Measurements from ENCODE around the gene CCDC57.

The CCDC57 gene

DNA sequence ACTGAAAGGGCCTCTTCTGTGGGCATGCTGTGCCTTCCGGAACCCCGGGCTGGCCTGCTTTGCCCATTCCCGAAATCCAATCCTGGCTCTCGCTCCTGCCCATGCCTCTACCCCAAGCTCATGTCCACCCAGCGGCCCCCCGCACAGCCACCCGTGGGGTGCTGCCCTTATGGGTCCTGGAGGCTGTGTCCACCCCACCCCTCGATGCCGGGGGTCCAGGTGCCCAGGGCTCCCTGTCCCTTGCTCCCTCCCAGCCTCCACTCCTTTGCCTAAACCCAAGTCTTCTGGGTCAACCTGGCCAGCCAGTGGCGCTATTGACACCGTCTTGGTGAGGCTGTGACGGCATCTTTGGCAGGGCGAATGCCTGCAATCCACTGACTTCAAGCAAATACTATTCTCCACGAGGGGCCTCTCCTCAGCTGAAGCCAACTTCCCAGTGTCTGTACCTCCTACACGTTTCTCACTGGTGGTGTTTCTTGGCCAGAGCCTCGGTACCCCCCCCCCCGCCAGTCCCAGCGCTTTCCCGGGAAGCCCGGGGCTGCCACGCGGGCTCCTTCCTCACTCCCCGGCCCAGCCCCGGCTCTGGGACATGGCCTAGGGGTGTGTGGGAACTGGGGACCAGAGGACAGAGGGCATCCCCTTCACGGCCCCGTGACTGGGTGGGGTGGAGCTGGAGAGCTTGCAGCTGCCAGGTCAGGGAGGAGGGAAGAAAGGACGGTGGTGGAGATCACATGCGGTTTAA lies 134.9 kb downstream of the CCDC57 start:
- no peak for DNase-seq

DNA sequence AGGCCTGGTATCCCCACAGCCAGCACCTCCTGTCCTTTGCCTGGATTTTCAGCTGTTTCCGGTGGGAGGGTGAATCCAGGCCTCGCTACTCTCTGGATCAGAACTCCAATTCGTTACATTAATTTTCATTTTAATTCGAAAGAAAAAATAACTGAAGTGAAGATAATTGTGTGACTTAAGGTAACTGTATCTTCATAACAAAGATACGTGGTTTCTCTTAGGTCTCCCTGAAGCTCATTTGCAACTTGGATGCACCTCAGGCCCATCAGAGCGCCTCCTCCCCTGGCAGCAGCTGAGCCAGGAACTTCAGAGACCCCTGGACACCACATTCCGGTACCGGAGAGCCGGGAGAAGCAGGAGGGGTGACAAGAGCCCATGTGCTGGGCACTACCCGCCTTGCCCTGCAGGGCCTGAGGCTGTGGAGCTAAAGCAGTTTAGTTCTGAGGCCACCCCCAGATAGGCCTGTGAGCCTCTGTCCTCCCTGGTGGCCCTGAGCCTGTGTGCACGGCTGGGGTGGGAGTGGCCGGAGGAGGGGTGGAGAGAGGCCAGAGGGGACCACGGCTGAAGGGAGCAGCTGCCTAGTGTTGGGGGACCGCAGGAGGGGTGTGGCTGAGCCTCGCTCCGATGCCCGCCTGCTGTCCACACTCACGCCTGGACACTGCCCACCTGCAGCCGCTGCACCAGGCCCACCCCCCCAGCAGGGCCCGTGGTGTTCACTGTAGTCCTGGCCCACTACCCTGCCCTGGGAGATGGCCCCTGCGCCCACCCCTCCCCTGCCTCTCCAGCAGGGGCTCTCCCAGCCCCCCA lies 135.7 kb downstream of the CCDC57 start:
- DNase-seq: no peak

DNA sequence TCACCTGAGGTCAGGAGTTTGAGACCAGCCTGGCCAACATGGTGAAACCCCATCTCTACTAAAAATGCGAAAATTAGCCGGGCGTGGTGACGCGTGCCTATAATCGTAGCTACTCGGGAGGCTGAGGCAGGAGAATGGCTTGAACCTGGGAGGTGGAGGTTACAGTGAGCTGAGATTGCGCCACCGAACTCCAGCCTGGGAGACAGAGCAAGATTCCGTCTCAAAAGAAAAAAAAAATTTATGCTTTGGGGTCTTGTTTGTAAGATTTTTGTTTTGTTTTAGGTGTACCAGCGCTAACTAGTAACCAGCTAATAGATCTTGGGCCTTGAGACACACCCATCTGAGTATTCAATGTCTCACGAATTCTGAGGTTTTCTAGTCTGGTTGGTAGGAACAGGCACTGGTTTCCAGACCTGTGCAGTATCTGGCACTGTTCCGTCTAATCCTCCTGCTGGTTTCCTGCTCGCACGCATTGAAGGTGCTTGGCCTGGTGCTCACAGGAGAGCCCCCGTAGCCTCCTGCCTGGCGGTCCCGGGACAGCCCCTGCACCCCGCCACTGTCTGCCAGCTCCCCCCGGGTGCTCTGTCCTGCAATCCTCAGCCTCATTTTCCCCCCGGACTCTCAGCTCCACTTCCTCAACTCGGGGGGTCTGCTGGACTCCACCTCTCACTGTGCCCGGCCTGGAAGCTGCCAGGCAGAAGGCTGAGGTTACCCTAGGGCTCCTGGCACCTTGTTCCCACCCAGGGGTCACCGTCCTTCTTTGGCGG lies 136.4 kb downstream of the CCDC57 start:
- no peak for DNase-seq

DNA sequence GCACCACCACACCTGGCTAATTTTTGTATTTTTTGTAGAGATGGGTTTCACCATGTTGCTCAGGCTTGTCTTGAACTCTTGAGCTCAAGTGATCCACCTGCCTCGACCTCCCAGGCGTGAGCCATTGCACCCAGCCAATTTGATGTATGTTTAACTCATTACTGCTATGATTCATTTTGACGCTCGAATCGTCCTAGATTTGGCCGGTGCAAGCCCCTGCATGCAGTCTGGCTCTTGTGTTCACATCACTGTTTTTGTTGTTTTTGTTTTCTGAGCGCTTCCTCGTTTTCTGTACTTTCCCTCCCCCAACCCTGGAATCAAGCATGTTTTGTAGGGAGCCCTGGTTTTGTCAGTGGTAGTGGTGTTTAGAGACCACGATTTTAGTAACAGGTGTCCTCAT lies 139.2 kb downstream of the CCDC57 start:
- DNase-seq: no peak

DNA sequence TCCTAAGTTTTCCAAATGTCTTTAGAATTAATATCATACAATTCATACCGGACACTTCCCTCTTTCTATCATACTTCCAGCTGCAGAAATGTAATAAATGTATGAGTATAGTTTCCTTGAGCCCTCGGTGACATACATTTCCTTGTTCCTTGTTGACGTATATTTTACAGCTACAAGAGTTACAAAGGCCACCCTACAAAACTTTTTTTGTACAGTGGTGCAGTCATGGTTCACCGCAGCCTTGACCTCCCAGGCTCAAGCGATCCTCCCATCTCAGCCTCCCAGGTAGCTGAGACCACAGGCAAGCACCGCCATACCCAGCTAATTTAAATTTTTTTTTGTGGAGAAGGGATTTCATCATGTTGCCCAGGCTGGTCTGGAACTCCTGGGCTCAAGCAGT lies 139.8 kb downstream of the CCDC57 start:
- DNase-seq: no peak

DNA sequence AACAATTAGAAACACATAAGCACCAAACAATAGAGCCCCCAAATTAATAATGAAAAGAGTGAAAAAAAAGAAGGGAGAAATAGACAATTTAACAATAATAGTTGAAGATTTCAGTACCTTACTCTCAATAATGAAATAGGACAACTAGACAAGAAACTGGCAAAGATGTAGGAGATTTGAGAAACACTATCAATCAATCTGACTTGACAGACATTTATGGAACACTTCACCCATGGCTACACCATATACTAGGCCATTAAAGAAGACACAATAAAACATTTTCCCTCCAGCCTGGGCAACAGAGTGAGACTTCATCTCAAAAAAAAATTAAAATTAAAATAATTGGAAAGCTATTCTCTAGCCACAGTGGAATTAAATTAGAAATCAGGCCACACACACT lies 142.0 kb downstream of the CCDC57 start:
- DNase-seq: no peak

DNA sequence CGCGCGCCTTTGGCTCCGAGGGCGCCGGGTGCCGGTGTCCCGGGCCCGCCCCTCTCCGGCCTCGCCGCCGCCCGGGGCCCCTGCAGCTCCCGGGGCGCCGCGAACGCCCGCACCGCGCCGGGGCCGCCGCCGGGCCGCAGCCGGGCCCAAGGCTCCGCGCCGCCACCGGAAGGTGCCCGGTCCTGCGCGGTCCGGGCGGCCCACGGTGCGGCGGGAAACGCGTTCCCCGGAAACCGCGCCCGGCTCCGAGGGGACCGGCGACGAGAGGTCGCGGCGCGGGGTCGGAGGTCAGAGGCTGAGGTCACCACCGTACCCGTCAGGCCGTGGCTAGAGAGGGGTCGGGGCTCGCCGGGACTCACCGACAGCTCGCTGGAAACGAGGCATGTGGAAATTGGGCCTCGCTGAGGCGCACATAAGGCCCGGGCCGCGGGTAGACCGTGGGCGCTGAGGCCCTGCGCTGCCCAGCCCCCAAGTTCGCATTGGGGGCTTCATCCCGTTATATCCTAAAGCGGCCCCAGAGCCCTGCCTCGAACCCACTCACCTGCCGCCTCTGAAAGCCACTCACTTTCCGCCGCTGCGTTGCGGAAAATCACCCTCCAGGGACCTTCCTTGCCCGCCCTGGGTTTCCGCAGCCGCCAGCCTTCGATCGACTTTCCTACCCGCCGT lies 146.9 kb downstream of the CCDC57 start, which contains the start of gene DUS1L:
Gene DUS1L (minus strand): TSS at position 167 of the 666 bp plus-strand sequence. CDS start 745 bp downstream, outside the sequence.
- peak; percentile 46 to 63 for DNase-seq

DNA sequence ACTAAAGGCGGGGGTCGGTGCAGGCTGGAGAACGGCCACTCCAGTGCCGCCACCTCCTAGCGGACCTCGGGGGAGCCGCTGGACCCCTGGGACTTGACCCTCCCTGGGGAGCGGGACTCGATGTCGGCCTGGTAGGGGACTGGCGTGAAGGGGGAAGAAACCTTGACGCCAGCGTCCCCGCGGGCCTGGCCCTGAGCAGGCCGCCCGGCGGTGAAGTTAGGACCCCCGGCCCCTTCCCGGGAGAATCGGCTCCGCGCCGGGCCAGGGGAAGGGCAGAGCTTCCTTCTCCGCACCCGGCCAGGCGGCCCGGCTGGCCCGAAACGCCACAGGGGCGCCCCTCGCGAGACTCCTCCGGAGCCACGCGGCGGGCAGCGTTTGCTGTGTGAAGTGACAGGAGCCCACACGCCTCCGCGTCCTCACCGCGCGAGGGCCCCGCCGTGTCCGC lies 147.4 kb downstream of the CCDC57 start:
- DNase-seq: no peak

DNA sequence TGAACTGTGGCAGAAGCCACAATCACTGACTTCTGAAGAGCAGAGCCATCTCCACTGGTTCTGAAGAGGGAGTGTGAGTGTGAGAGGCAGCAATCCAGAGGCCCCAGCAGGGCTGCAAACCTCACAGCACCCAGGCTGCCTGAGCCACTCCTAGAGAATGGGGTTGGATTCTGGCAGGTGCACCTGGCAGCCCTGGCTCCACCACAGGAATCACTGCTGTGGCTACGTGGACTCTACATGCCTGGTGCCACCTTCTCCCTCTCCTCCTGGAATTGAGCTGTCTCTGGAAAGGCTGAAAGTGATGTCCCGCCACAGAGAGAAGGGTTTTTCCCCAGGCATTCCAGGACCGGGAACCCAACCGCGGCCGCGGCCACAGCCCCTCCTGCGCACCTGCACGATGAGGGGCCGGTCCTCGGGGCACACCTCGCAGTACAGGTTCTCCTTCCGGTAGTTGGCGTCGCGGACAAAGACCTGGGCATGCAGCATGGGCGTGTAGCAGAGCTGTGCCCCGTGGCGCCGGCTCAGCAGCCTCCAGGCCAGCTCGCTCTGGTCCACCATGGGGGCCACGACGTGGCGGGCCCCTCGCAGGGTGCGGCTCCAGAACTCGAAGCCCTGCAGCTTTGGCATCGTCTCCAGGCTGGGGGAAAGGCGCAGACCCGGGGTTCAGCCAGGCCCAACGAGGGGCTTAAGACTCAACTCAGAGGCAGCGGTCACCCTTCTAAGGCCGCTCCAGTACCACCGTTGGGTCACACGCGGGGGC lies 148.0 kb downstream of the CCDC57 start:
- DNase-seq: peak; percentile 48 to 67

DNA sequence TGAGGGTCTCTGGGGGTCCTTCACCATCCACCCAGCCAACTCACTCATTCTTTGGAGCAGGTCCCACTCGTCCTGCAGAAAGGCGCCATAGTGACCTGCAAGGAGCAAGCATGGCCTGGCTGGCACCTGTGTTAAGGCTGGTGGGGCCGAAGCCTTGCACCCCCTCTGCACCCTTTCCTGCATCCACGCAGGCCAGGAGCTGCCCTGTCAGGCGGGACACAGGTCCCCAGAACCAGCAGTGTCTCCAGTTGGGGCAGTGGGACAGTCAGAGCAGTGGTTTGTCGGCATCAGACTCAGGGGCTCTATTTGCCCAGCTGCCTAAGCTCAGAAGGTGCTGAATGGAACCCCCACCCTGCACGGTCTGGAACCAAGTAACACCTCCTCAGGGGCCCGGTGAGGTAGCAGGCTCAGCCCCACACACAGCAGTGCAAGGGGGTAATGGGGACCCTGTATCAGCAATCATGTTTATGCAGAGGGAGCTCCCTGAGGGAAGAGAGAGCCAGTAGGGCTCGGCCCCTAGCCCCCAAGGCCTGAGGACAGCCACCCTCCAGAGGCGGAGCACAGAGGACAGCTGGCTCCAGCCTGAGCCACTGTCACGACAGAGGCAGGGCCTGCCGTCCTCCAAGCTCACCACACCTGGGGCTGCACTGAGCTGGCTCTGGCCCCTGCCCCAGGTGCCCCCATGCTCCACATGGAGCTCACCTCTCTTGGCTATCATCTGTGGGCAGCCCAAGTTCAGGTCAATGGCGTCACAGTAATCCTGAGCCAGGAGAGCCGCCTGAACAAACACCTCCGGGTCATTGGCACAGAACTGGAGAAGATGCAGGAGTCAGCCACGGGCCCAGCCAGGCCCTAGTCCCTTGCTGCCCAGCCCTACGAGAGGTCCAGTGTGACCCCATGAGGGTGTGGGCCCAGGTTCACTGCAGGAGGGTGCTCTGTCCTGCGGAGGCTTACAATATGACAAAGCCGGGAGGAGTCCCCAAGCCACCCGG lies 148.9 kb downstream of the CCDC57 start:
- DNase-seq: no peak

DNA sequence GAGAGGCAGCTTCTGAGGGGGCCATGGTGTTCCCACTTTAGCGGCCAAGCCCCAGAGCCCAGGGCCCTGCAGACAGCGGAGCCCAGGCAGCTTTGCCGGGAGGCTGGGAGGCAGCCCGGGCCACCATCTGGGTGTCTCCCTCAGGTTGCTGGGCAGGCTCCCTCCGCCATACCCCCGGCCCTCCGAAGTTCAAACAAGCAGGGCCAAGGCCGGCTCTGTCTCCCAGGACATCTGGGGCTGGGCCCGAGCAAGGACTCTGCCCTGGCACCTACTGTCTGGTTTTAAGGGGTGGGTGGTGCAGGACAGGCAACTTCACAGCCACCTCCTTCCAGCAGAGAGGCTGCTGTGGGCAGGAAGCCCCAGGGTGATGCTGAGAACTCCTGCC lies 149.7 kb downstream of the CCDC57 start:
- no peak for DNase-seq

DNA sequence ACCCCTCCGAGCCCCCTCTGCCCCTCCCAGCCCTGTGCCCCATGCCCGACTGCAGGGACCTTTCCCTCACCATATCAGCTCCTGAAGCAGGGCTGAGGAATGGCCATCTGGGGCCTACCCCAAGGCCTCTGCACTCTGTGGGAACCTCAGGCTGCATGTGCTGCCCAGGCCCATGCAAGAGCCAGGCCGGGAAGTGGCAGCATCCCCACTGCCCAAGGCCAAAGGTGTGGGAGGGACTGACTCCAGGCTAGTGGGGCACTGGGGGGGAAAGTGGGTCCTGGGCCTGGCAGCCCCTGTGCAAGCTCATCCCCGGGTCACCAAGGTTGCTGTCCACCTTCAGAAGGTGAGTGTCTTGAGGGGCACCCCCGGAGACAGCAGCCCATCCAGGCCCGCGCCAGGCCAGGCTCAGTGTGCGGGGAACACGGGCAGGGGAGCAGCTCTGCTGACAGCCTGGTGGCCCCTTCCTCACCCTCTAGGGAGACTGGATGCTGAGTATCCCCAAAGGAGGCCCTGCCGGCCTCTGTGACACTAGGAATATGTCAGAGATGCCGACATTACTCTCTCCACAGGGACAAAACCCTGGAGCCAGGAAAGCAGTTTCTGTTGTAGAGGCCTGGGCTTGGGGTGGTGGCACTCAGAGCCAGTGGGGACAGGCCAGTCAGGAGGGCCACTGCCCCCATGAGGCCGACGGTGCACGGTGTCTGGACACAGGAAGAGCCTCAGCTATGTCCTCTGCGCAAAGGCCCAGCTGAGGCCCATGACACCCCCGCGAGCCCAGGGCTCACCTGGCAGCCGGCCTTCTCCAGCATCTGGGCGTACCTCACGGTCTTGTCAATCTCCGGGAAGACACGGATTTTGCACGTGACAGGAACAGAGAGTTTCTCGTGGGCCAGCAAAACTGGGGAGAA lies 150.3 kb downstream of the CCDC57 start:
- DNase-seq: no peak

DNA sequence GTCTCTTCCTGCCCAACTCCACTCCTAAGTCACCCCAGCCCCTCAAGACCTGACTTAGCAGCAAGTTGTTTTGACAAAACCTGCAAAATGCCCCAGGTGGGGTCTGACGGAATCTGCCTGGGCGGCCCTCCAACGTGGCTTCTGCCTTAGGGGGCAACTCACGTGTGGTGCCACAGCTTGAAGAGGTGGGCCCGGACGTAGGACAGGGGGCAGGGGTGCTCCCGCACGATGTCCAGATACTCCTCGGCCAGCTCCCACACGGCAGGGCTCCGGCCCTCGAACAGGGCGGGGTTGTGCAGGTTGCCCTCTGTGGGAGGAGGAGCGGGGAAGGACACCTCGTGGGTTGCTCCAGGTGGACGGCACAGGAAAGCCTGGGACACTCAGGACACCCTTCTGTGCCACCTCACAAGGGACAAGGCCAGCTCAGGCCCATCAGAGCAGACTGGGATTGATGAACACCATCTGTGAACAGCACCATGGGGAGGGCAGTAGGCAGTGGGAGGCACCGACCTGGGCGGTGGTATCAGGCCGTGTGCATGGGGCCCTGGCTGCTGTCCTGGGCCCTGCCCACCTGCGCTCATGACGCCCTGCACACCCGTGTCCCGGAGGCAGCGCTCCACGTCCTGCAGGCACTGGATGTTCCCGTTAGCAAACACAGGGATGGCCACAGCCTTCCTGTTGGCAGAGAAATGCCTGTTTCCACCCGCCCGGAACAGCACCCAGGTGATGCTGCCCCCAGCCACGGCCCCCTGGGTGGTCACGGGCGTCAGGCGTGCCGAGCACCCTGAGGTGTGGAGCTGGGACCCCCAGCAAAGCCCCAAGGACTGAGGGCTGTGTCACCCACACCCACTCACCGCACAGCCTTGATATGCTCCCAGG lies 151.4 kb downstream of the CCDC57 start:
- no peak for DNase-seq

DNA sequence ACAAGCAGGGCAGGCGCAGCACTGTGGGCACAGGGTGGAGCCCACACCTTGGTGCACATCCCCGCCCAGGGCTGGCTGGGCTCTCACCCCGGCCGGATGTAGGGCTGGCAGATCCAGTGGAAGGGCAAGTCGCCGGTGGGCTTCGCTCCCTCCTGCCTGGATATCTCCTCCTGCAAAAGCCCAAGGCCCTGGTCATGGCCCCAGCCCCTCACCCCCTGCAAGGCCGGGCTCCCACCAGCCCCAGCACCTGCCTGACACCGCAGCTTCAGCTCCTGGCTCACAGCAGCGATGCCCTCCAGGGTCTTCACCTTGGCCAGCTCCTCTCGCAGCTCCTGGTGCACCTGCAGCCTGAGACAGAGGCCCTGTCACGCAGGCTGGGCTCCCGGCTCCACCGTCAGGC lies 152.0 kb downstream of the CCDC57 start:
- no peak for DNase-seq

DNA sequence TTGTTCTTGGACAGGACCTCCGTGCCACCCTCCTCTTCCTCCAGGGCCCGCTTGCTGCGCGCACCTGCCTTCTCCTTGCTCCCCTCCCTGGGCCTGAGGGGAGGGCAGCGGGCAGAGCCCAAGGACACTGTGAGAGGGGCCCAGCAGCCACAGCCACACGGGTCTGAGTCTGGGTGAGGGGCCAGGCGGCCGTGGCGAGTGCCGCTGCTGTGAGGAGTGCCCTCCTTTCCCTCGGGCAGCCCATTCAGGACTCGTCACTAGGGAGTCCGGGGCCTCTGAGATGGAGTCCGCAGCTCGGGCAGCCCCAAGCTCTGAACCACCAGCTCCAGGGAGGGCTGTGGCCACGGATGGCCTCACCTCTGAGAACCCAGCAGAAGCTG lies 152.7 kb downstream of the CCDC57 start:
- no peak for DNase-seq

DNA sequence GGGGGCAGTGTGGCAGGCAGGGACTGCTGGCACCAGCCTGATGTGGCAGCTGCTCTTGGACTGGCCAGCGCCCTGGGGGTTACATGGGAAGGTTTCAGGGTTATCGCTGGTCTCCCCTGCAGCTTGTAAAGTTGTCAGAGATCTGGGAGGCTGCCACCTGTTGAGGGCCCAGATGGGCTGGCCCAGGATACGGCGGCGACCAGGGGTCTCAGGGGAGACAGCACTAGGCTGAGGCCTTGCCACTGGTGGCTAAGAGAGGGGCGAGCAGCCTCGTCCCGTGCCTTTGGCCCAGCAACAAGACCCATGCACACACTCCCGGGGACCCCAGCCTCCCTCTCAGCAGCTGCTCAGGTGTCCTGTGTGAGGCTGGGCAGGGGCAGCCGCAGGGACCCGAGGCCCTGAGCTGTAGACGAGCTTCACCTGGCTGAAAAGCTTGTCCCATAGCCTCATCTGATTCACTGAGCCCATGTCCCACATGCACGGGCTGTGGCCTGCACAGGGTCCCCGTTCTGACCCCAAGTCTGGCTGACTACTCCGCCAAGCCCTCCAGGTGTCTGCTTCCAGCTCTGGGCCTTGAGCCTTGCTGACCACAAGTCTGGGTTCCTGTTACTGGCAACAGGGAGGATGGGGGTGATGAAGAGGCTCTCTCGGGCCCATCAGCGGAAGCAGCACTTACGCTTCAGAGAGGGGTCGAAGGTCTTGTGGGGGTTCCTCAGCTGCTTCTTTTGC lies 153.2 kb downstream of the CCDC57 start:
- no peak for DNase-seq

DNA sequence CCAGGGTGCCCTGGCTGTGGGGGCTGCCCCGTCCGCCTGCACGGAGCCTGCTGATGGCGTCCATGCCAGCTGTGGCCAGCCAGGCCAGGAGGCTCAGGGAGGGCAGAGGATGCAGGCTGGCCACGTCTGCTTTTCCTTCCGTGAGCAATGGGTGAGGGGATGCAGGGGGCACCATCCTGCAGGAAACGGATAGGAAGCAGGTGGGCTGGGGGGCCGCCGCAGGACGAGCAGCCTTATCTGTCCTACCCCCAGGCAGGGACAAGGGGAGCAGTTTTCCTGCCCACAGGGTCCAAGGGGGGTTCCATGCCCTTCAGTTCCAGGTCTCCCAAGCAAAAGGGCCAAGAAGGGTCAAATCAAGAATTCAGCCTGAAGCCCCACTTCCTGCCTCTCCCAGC lies 153.8 kb downstream of the CCDC57 start:
- no peak for DNase-seq

All from NCI-H2081 (cell line).